GM18498 (cell line): Measurements from ENCODE around the gene HAAO.
A peak's percentile ranks its signal among the peaks of the same experiment; 100 is the strongest.

Experiments
- ATAC-seq: cut with Tn5 transposase; IDR thresholded peaks from one replicate; pipeline ENCODE4 v1.9.1; 2021; ENCODE audit warnings: mild to moderate bottlenecking, moderate library complexity; ENCODE audit not compliant: unreplicated experiment

HAAO gene

GRCh38 chr2:42815726-42816125 is 23.3 kb upstream of the HAAO start:
- no peak for ATAC-seq

- ATAC-seq, result no peak
Observed at GRCh38 chr2:42813763-42814162, 21.4 kb upstream of the HAAO start.

GRCh38 chr2:42812899-42813479 is 20.6 kb upstream of the HAAO start:
- ATAC-seq, result no peak

GRCh38 chr2:42810971-42811811 is 18.8 kb upstream of the HAAO start:
- ATAC-seq, result peak; percentile 9

GRCh38 chr2:42810121-42810970 is 18.0 kb upstream of the HAAO start:
- ATAC-seq, result peak; percentile 77

- ATAC-seq, result no peak
Observed at GRCh38 chr2:42809819-42810120, 17.4 kb upstream of the HAAO start.

- ATAC-seq, result no peak
Observed at GRCh38 chr2:42809131-42809818, 16.9 kb upstream of the HAAO start.

- ATAC-seq, result no peak
Observed at GRCh38 chr2:42808301-42808700, 15.9 kb upstream of the HAAO start.

- ATAC-seq, result no peak
Observed at GRCh38 chr2:42806786-42807185, 14.4 kb upstream of the HAAO start.

GRCh38 chr2:42804891-42805290 is 12.5 kb upstream of the HAAO start:
- ATAC-seq, result no peak

GRCh38 chr2:42804338-42804737 is 12.0 kb upstream of the HAAO start:
- no peak for ATAC-seq

- no peak for ATAC-seq
Observed at GRCh38 chr2:42802150-42802549, 9.8 kb upstream of the HAAO start.

GRCh38 chr2:42801381-42801780 is 9.0 kb upstream of the HAAO start:
- no peak for ATAC-seq

GRCh38 chr2:42800981-42801380 is 8.6 kb upstream of the HAAO start:
- ATAC-seq, result no peak

- no peak for ATAC-seq
Observed at GRCh38 chr2:42800461-42800962, 8.1 kb upstream of the HAAO start.

GRCh38 chr2:42799881-42800280 is 7.5 kb upstream of the HAAO start:
- no peak for ATAC-seq

- no peak for ATAC-seq
Observed at GRCh38 chr2:42797281-42797680, 4.9 kb upstream of the HAAO start.

- ATAC-seq, result peak; percentile 30
Observed at GRCh38 chr2:42796427-42797248, 4.3 kb upstream of the HAAO start.

GRCh38 chr2:42795841-42796301 is 3.5 kb upstream of the HAAO start:
- peak; percentile 56 for ATAC-seq

- no peak for ATAC-seq
Observed at GRCh38 chr2:42795275-42795674, 2.9 kb upstream of the HAAO start.
